Stimulated activated CD4-positive, alpha-beta T cell treated with anti-CD3 and anti-CD28 coated beads, TNF-alpha, amount 100 ng/mL, for 24 hours (primary cell): ENCODE measurements around the gene CD9.
A peak's percentile ranks its signal among the peaks of the same experiment; 100 is the strongest.

Source experiments
- DNase-seq, 3 experiments: peaks; one replicate each; pipeline ENCODE4 v3.0.0-alpha.2; 2020; ENCODE audit warnings: low read depth in 3 of 3

CD9 gene

GRCh38 chr12:6241495-6241894 is 41.3 kb downstream of the CD9 start:
- DNase-seq, result no peak

DNA sequence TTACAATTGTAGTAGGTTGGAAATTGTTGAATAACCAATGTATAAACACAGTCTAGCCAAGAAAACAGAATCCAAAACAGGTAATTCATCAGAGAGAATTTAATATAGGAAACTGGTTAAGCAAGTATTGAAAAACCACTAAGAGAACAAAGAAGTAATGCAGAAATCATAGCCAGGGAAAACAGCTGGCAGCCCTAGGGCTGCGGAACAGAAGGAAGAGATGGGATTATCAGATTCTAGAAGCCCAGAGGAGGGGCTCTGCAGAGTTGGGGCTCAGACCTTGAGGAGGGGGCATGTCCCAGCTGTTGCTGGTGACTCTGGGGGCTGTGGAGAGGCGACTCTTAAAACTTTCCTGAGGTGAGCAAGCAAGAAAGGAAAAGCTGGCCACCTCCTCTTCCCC is 49.4 kb downstream of the CD9 start:
- no peak for DNase-seq

DNA sequence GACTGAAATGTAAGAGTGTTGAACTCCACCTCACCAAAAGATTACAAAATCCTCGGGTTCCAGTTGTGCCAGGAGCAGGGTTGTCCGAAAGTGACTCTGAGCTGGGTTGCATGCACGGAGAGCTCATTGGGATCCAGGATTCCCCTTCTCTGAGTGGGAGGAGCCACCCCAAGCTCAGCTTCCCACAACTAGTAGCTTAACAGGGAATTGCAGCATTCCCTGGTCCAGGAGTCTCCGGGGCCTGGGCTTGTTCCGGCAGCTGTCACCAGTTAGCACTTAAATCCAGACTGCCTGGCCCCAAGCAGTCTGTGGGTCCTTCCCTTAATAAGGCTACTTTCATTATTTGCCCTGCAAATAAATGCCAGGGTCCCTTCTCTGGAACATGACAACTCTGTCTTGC is 50.1 kb downstream of the CD9 start:
- no peak for DNase-seq

GRCh38 chr12:6253278-6253677 is 53.1 kb downstream of the CD9 start:
- no peak for DNase-seq

GRCh38 chr12:6254491-6254890 is 54.3 kb downstream of the CD9 start:
- no peak for DNase-seq

DNA sequence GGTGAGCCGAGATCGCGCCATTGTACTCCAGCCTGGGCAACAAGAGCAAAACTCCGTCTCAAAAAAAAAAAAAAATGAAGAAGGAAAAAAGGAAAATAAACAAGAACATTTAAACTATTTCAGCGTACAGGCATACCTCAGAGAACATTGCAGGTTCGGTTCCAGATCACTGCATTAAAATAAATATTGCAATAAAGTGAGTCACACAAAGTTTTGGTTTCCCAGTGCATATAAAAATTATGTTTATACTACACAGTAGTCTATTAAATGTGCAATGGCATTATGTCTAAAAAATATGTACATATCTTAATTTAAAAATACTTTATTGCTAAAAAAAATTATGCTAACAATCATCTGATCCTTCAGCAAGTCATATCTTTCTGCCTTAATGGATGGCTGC is 56.8 kb downstream of the CD9 start:
- no peak for DNase-seq

GRCh38 chr12:6262211-6262610 is 62.0 kb downstream of the CD9 start:
- DNase-seq, result no peak

DNA sequence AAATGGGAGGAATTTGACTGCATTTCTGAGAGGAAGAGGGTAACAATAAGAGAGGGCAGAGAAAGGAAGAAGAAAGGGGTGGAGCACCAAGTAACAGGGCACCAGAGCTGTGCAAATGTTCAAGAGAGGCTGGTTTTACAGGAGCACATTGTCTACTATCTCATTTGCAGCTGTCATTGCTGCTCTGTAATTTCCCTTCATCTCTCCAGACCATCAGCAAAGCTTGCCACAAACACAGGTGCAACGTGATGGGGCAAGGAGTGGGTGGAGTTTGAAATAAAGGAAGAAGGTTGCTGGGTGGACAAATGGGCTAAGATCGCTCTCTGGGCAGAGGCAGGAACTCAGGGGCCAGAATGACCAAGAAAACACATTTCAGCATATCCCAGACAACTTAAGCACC is 62.4 kb downstream of the CD9 start:
- no peak for DNase-seq

GRCh38 chr12:6263931-6264330 is 63.7 kb downstream of the CD9 start:
- DNase-seq, result no peak

DNA sequence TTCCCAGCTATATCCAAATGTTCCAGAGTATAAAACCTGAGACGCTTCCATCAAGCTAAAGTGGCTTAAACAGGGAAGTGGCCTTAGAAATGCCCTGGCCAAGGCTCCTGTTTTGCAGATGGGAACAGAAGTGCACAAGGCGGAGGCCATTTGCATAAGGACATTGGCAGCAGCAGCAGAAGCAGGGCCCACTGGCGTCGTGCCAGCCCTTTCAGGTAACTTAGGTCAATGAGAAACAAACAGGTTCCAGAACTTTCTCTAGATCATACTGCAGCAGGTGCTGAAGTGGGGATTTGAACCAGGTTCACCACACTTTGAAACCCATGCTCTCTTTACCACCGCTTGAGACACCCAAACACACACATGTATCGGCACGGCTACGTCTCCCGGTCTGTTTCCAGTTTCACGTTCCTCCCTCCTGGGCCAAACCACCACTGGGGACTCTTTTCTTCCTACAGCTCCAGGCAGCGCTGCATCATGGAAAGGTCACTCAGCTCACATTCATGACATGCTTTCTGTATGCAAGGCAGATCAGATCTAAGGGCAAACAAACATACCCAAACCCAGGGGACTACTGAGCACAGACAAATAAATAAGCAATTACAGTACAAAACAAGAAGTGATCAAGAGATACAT is 64.3 kb downstream of the CD9 start:
- no peak for DNase-seq

DNA sequence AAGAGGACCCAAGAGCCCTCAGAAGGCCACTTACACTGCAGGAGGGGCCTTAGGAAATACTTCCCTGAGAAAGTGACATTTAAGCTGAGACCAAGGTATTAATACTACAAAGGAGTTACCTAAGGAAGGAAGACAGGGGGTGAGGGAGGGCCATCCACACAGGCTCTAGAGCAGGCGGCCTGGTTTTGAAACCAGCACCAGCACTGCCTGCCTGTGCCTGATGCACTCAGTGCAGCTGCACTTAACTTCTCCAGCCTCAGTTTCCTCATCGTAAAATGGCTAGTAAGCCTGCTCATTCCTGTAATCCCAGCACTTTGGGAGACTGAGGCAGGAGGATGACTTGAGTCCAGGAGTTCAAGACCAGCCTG is 64.8 kb downstream of the CD9 start:
- DNase-seq, result no peak

DNA sequence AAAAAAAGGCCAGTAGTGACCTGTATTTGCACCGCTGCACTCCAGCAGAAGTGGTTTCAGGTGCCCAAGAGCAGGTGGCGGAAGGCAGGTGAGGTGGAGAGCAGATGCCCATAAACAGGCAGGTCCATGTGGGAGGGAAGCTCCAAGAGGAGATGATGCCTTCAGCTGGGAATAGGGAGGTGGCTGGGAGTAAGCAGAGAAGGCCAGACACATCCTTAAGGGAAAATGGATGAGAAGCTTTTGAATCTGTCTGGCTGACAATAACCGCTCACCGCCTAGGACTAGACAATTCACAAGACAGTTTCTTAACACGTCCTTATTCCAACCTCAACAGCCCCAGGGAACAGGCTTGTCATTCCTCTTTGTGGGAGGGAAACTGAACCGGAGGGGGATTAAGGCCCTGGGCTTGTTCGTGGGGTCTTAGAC is 66.4 kb downstream of the CD9 start:
- no peak for DNase-seq

DNA sequence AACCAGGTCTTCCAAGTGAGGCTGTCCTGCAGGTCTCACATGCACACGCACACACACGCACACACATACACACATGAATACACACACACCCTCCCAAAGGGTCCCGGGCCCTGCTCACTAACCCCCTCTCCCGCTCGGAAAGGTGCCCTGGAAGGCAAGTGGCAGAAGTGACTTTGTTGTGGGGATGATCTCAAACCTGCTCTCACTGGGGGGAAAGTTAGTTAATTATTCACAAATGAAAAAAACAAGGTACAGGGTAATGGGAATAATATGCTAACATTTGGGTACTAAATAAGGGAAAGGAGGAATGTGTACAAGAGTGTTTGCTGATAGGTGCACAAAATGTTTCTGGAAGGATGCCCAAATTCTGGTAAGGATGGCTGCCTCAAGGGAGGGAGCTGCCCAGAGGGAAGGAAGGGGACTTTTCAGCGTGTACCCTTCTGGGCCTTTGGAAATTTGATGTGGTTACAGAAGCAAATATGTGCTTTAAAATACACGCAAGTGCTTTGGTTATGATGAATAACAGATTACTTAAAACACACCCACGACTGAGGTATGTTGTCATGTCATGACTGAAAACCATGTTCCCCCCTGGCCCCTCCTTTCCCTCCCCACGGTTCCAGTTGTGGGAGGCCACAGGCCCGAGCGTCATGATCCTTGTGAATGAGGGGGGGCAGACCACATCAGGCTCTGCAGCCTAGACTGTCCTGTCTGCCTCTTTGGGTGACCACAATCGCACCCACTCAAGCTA is 66.9 kb downstream of the CD9 start:
- DNase-seq, result peak; percentile 9 to 65 (median 31)

DNA sequence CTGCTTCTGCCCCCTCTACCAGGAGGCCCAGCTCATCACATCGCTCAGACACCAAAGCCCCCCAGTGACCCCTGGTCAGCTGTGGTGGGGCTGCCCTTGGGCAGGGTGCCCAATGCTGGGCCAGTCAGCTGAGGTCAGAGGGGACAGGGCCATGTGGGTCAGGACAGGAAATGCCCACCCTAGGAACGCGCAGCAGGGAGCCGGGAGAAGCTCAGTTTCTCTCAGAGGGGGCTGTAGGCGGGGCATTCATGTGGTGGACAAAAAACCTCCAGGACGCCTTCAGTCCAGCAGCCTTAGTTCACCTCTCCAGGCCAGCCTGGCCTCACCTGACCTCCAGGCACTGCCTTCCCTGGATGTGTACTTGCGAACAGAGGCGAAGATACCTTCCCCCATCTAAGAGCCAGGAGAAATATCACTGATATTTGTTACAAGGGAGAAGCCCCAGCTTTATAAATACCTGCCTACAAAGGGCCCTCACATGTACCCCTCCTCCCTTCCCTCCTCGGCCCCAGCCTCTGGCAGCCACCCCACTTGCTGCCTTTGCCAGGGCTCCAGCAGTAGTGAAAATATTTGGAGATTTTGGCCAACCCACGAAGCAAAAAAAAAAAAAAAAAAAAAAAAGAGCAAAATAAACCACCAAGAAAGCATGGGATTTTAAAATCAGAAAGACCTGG is 68.4 kb downstream of the CD9 start:
- no peak for DNase-seq

GRCh38 chr12:6269986-6270385 is 69.8 kb downstream of the CD9 start:
- DNase-seq, result no peak

DNA sequence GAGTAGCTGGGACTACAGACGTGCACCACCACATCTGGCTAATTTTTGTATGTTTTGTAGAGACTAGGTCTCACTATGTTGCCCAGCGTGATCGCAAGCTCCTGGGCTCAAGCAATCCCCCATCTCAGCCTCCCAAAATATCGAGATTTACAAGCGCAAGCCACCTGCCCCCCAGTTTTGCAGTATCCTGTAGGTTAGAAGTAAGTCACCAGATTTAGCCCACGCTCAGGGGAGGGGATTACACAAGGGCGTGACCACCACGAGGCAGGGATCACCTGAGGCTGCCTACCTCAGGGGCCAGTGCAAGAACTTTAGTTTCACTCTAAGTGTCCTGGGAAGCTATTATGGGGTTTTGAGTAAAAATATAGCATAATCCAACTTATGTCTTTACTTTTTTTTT is 71.1 kb downstream of the CD9 start:
- DNase-seq, result no peak

DNA sequence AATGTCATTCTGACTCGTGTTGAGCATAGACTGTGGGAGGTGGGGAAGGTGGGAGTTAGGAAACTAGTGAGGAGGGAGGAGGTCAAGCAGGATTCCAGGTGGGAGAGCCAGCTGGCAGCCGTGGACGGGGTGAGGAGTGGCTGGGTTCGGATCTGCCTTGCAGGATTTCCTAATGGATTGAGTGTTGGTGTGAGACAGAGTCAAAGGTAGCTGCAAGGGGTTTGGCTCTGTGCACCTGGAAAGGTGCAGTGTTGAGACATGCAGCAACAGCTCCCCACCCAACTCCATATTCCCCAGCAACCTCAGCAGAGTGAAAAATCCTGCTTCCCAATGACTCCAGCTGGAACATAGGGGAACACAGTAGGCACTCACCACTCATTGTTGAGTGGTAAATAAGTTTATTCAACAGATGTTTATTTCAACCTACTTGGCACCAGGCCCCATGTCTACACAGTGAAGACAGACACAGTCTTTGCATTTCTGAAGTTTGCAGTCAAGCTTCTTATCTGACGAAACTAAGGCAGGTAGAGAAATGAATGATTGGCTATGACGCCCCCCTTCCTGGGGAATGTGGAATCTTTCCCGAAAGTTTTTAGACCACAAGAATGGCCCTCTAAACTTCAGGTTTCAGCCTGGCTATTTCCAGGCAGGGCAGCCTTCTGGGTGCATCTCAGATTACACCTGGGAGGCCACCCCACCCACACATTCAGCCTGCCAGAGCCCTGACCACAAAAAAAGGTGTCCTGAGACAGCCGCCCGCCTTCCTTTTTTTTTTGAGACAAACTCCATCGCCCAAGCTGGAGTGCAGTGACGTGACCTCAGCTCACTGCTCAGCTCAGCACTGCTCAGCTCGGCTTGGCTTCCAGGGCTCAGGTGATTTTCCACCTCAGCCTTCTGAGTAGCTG is 72.4 kb downstream of the CD9 start:
- peak in 1 of 3 experiments; percentile 8 for DNase-seq

GRCh38 chr12:6273205-6273540 is 73.0 kb downstream of the CD9 start:
- DNase-seq, result no peak

GRCh38 chr12:6273541-6274230 is 73.5 kb downstream of the CD9 start:
- no peak for DNase-seq

GRCh38 chr12:6274231-6275221 is 74.3 kb downstream of the CD9 start:
- no peak for DNase-seq
